Neural cell (in vitro differentiated cells): Measurements from ENCODE around the gene SERGEF.

Experiments
- CTCF ChIP-seq: fragments of 450-650 bp; IDR thresholded peaks from 2 replicates; pipeline ENCODE4 v1.5.1; 2014; ENCODE audit warnings: antibody characterized with exemption, mild to moderate bottlenecking, moderate library complexity; ENCODE audit not compliant: poor library complexity, severe bottlenecking
- EP300 ChIP-seq: fragments of 450-650 bp; conservative IDR thresholded peaks from 2 replicates; pipeline ENCODE4 v1.6.1; 2014; ENCODE audit warnings: antibody characterized with exemption, mild to moderate bottlenecking, moderate library complexity; ENCODE audit not compliant: poor library complexity, severe bottlenecking
- EZH2 ChIP-seq: fragments of 200-600, 300-800 bp; shearing (Covaris generic), sonication (generic); IDR thresholded peaks from 2 replicates; pipeline ENCODE4 v1.6.1; 2014; ENCODE audit warnings: antibody characterized with exemption, low read length, borderline replicate concordance, mild to moderate bottlenecking; ENCODE audit not compliant: insufficient read depth, poor library complexity, severe bottlenecking
- POLR2AphosphoS5 ChIP-seq: IDR thresholded peaks from 2 replicates; pipeline ENCODE4 v1.6.1; 2012
- RAD21 ChIP-seq: fragments of 450-650 bp; conservative IDR thresholded peaks from 2 replicates; pipeline ENCODE4 v1.6.1; 2014; ENCODE audit warnings: antibody characterized with exemption, mild to moderate bottlenecking, moderate library complexity
- SMC3 ChIP-seq: fragments of 450-650 bp; conservative IDR thresholded peaks from 2 replicates; pipeline ENCODE4 v1.6.1; 2014; ENCODE audit warnings: antibody characterized with exemption, mild to moderate bottlenecking, moderate library complexity; ENCODE audit not compliant: poor library complexity

GRCh38 chr11:17744151-17744940 is 268.5 kb downstream of the SERGEF start:
- no peak for TF ChIP-seq CTCF
- no peak for TF ChIP-seq SMC3
- no peak for TF ChIP-seq EP300
- no peak for TF ChIP-seq POLR2AphosphoS5
- no peak for TF ChIP-seq EZH2
- TF ChIP-seq RAD21, result no peak
